Mesendoderm (in vitro differentiated cells): ENCODE data around the gene SNX4. TPM values are rescaled to one million over a fixed set of nuclear protein-coding genes. Genes with fewer than 3 reads are reported as not detected.

Experiments used
- DNase-seq: peaks from one replicate; pipeline ENCODE4 v3.0.0; 2013
- H2AK5ac ChIP-seq: 2 replicates; pipeline ENCODE4 v1.6.1; 2013; ENCODE audit warnings: low read length, inconsistent platforms
- H2BK120ac ChIP-seq: 2 replicates; pipeline ENCODE4 v1.6.1; 2013; ENCODE audit warnings: low read depth, mild to moderate bottlenecking, low read length, moderate library complexity, mixed read lengths
- H2BK15ac ChIP-seq: replicated peaks from 2 replicates; pipeline ENCODE4 v1.6.1; 2013; ENCODE audit warnings: low read depth, mild to moderate bottlenecking, moderate library complexity
- H2BK5ac ChIP-seq: 2 replicates; pipeline ENCODE4 v1.6.1; 2013; ENCODE audit warnings: low read length, inconsistent platforms
- H3K18ac ChIP-seq: 2 replicates; pipeline ENCODE4 v1.6.1; 2013; ENCODE audit warnings: mild to moderate bottlenecking, low read length, mixed read lengths
- H3K23ac ChIP-seq: one replicate; pipeline ENCODE4 v1.6.1; 2013; ENCODE audit warnings: low read length
- H3K27ac ChIP-seq: 2 replicates; pipeline ENCODE4 v1.5.1; 2013; ENCODE audit warnings: low read depth, mild to moderate bottlenecking, inconsistent platforms, low read length, moderate library complexity
- H3K27me3 ChIP-seq: 2 replicates; pipeline ENCODE4 v1.6.1; 2013; ENCODE audit warnings: low read length, control low read depth, mild to moderate bottlenecking, inconsistent platforms; ENCODE audit not compliant: insufficient read depth, poor library complexity
- H3K36me3 ChIP-seq: 2 replicates; pipeline ENCODE4 v1.6.1; 2013; ENCODE audit warnings: low read length, inconsistent platforms; ENCODE audit not compliant: control insufficient read depth, insufficient read depth
- H3K4ac ChIP-seq: one replicate; pipeline ENCODE4 v1.6.1; 2013; ENCODE audit warnings: low read depth, mild to moderate bottlenecking, low read length, moderate library complexity
- H3K4me1 ChIP-seq: 2 replicates; pipeline ENCODE4 v1.6.1; 2013; ENCODE audit warnings: low read depth, low read length, inconsistent platforms; ENCODE audit not compliant: control insufficient read depth
- H3K4me2 ChIP-seq: 2 replicates; pipeline ENCODE4 v1.6.1; 2013; ENCODE audit warnings: low read length
- H3K4me3 ChIP-seq: 2 replicates; pipeline ENCODE4 v1.5.1; 2013; ENCODE audit warnings: mild to moderate bottlenecking, low read length
- H3K56ac ChIP-seq: one replicate; pipeline ENCODE4 v1.6.1; 2013; ENCODE audit warnings: low read length
- H3K79me1 ChIP-seq: 2 replicates; pipeline ENCODE4 v1.6.1; 2013; ENCODE audit warnings: low read length, inconsistent platforms
- H3K79me2 ChIP-seq: 2 replicates; pipeline ENCODE4 v1.6.1; 2013; ENCODE audit warnings: mild to moderate bottlenecking, low read length; ENCODE audit not compliant: control insufficient read depth, insufficient read depth
- H3K9ac ChIP-seq: 2 replicates; pipeline ENCODE4 v1.6.1; 2013; ENCODE audit warnings: low read length, inconsistent platforms
- H4K5ac ChIP-seq: one replicate; pipeline ENCODE4 v1.6.1; 2013; ENCODE audit warnings: low read length
- H4K8ac ChIP-seq: one replicate; pipeline ENCODE4 v1.6.1; 2013; ENCODE audit warnings: low read depth, mild to moderate bottlenecking, control low read depth, low read length, moderate library complexity
- WGBS: extraction: QIAGEN DNeasy Blood & Tissue Kit; methylation state at CpG from one replicate; pipeline ENCODE4 v1.1.7; 2013; ENCODE audit warnings: low lambda C conversion rate, missing lambda C conversion rate; ENCODE audit not compliant: insufficient coverage; ENCODE audit errors: extremely low coverage; 5-methylcytosine and 5-hydroxymethylcytosine counted together
- polyA plus RNA-seq, 2 experiments: library from polyadenylated mRNA; stranded (reverse); fragments of 200-250 nt; gene quantifications; one replicate each; pipeline ENCODE4 v1.2.3, GENCODE V29; 2013

Gene SNX4
- polyA plus RNA-seq (2013, experiment 1 of 2) = 17.5 TPM
- 18.0 TPM for polyA plus RNA-seq (2013, experiment 2 of 2)

DNA sequence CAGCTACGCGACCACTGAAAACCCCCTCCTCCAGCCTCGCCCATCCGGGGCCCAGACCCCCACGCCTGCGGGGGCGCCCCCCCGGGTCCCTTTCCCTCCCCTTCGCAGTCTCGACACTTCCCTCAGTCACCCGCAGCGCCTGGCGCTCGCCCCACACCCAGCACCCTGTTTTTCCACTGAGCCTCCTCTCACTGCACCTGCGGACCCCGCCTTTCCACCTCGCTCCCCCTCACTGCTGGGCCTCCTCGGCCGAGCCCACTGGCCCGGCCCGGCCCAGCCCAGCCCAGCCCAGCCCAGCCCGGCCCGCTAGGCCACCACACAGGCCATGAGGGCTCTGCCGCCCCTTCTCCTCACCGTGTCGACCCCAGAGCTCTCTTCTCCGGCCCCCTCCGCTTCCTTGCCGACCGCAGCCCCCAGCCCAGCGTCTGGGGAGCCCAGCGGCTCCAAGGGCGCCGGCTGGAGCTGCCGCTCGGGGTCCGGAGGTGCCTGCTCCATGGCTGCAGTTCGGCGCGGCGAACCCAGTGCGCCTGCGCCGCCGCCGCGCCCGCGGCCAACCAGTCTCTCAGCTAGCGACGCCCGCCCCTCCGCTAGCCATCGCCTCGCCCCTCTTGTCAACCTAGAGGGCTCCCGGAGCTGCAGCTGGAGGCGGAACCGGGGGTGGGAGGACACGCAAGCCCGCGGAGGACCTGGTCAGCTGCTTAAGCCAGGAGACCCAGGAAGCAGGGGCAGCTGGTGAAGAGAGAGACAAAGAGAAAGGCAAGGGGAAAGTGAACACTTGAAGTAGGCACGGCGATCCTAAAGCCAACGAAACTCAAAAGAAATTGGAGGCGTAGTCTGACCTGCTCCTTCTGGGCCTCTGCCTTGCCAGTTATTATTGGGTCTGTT lies at the start of gene SNX4:
TSS of gene SNX4 (minus strand) at position 525 of the 885 bp plus-strand sequence. CDS start at position 495, 30 bp downstream.
- Histone ChIP-seq H2AK5ac (no peak within 1 kb of the TSS), H3K27ac (no peak within 1 kb of the TSS), H3K23ac (no peak within 1 kb of the TSS), H3K79me1 (peaks cover 1% of the 10 kb centered on the region), H3K79me2 (peaks cover 8% of the 10 kb centered on the region), H3K4me1 (no peaks in the 10 kb centered on the region), H3K4me3 (peak within 1 kb of the TSS; percentile 59), H3K4me2 (peak within 1 kb of the TSS; percentile 85), H3K4ac (no peak within 1 kb of the TSS), H3K18ac (peak within 1 kb of the TSS; percentile 64), H2BK5ac (no peak within 1 kb of the TSS), H3K27me3 (no peaks in the 10 kb centered on the region), H2BK15ac (no peak within 1 kb of the TSS), H3K9ac (peak within 1 kb of the TSS; percentile 92), H2BK120ac (no peak within 1 kb of the TSS), H3K56ac (peak within 1 kb of the TSS; percentile 96), H4K5ac (peak within 1 kb of the TSS; percentile 56), H4K8ac (peak within 1 kb of the TSS; percentile 58), H3K36me3 (no peaks in the 10 kb centered on the region)
- peak; percentile 95 for DNase-seq
- WGBS = no CpG with 5 or more reads among the region's 65 CpGs

GRCh38 chr3:125556314-125556713 lies 36.3 kb upstream of the SNX4 start:
- no peak overlapping the region for H3K27ac ChIP-seq
- no CpG with 5 or more reads among the region's 1 CpG for WGBS
- no peaks in the 10 kb centered on the region for H3K36me3 ChIP-seq

DNA sequence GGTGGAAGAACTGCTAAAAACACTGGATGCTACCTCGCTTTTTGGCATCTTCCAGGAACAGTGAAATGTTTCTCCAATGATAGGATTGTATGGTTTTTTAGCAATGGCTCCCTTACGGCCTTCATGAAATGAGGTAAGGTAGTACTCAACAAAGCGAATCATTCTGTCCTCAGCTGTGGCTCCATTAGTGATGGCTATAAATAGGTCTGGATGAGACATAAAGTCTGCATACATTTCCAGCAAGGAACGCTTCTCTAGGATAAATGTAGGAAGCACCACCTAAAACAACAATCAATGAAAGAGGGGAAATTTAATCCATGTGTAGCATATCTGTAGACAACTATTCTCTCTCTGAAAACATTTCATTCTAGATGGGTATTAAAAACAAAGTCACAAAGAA lies 32.4 kb upstream of the SNX4 start:
- H2AK5ac ChIP-seq = no peak overlapping the region
- no peak overlapping the region for H3K9ac ChIP-seq
- no peak overlapping the region for H3K4me3 ChIP-seq
- no peak overlapping the region for H4K5ac ChIP-seq
- no peak overlapping the region for H3K27ac ChIP-seq
- no peak overlapping the region for H3K4ac ChIP-seq
- H2BK5ac ChIP-seq = no peak overlapping the region
- no peaks in the 10 kb centered on the region for H3K79me2 ChIP-seq
- DNase-seq = no peak
- H3K18ac ChIP-seq = no peak overlapping the region
- H4K8ac ChIP-seq = no peak overlapping the region
- no peaks in the 10 kb centered on the region for H3K4me1 ChIP-seq
- no peak overlapping the region for H3K4me2 ChIP-seq
- no peak overlapping the region for H3K56ac ChIP-seq
- H2BK120ac ChIP-seq = no peak overlapping the region
- no peaks in the 10 kb centered on the region for H3K27me3 ChIP-seq
- WGBS = no CpG with 5 or more reads among the region's 4 CpGs
- no peaks in the 10 kb centered on the region for H3K79me1 ChIP-seq
- no peaks in the 10 kb centered on the region for H3K36me3 ChIP-seq
- no peak overlapping the region for H3K23ac ChIP-seq
- H2BK15ac ChIP-seq = no peak overlapping the region

More at GRCh38 chr3:125556314-125556713, 36.3 kb upstream of the SNX4 start:
- Histone ChIP-seq H4K8ac (no peak overlapping the region), H3K79me2 (no peaks in the 10 kb centered on the region), H2BK15ac (no peak overlapping the region), H4K5ac (no peak overlapping the region), H3K18ac (no peak overlapping the region), H2AK5ac (no peak overlapping the region), H3K79me1 (no peaks in the 10 kb centered on the region), H3K56ac (no peak overlapping the region), H3K4me2 (no peak overlapping the region), H3K4me3 (no peak overlapping the region), H3K9ac (no peak overlapping the region), H2BK5ac (no peak overlapping the region), H3K4me1 (no peaks in the 10 kb centered on the region), H2BK120ac (no peak overlapping the region), H3K4ac (no peak overlapping the region), H3K27me3 (no peaks in the 10 kb centered on the region), H3K23ac (no peak overlapping the region)
- peak; percentile 13 for DNase-seq

DNA sequence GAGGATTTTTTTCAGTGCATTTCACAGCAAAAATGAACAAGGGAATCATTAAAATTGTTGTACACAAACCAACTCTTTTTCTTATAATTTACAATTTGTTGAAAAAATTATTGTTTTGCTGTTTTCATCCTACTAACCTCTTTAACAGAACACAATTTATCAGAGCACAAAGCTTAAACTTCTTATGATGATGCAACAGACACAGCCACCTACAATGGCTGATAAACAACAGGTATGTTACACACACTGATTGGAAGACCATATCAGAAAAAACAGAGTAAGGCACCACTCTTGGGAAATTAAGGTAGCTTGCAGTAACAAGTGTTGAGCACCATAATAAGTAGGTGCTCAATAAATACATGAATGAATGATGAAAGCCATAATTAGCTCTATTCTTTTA lies 8.9 kb upstream of the SNX4 start:
- no peak overlapping the region for H4K5ac ChIP-seq
- H3K9ac ChIP-seq = no peak overlapping the region
- no peak overlapping the region for H2BK5ac ChIP-seq
- H4K8ac ChIP-seq = no peak overlapping the region
- no peak overlapping the region for H3K18ac ChIP-seq
- H3K27me3 ChIP-seq = no peaks in the 10 kb centered on the region
- no peak overlapping the region for H3K4me3 ChIP-seq
- no peak for DNase-seq
- no peak overlapping the region for H3K4me2 ChIP-seq
- H3K23ac ChIP-seq = no peak overlapping the region
- no peak overlapping the region for H2BK120ac ChIP-seq
- no peak overlapping the region for H3K27ac ChIP-seq
- no peak overlapping the region for H2BK15ac ChIP-seq
- H3K4ac ChIP-seq = no peak overlapping the region
- no peak overlapping the region for H3K56ac ChIP-seq
- H3K4me1 ChIP-seq = no peaks in the 10 kb centered on the region
- no peak overlapping the region for H2AK5ac ChIP-seq
- no peaks in the 10 kb centered on the region for H3K79me2 ChIP-seq
- no peaks in the 10 kb centered on the region for H3K79me1 ChIP-seq
- H3K36me3 ChIP-seq = peaks cover 2% of the 10 kb centered on the region

GRCh38 chr3:125525153-125525552 lies 5.2 kb upstream of the SNX4 start:
- Histone ChIP-seq H2BK120ac (no peak overlapping the region), H3K4me2 (no peak overlapping the region), H3K4me3 (no peak overlapping the region), H4K5ac (no peak overlapping the region), H3K18ac (no peak overlapping the region), H3K56ac (no peak overlapping the region), H3K9ac (no peak overlapping the region), H3K79me2 (no peaks in the 10 kb centered on the region), H3K23ac (no peak overlapping the region), H3K79me1 (no peaks in the 10 kb centered on the region), H3K27ac (no peak overlapping the region), H2AK5ac (no peak overlapping the region), H2BK5ac (no peak overlapping the region), H3K27me3 (no peaks in the 10 kb centered on the region), H2BK15ac (no peak overlapping the region), H3K36me3 (peaks cover under 1% of the 10 kb centered on the region), H3K4ac (no peak overlapping the region), H3K4me1 (no peaks in the 10 kb centered on the region), H4K8ac (no peak overlapping the region)
- WGBS = no CpG with 5 or more reads among the region's 4 CpGs
- DNase-seq = no peak
